ENCODE data around the gene LEFTY1.

DNA sequence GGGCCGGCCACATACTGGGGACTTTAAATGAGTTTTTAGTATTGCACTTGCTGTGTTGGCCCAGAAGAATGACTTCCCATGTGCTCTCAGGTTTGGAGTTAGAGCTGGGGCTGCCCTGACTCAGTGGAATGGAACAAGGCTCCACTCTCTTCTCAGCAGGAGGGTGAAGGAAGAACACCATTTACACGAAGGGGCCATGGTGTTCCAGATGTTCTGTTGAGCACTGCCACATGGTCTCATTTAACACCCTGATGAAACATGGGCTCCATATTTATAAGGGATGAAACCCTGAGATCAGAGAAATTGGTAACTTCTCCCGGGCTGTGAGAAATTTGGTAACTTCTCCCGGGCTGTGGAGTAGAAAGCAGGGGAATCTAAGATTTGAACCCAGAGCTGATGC is 29.3 kb upstream of the LEFTY1 start:
- TF ChIP-seq, protein P1, sequence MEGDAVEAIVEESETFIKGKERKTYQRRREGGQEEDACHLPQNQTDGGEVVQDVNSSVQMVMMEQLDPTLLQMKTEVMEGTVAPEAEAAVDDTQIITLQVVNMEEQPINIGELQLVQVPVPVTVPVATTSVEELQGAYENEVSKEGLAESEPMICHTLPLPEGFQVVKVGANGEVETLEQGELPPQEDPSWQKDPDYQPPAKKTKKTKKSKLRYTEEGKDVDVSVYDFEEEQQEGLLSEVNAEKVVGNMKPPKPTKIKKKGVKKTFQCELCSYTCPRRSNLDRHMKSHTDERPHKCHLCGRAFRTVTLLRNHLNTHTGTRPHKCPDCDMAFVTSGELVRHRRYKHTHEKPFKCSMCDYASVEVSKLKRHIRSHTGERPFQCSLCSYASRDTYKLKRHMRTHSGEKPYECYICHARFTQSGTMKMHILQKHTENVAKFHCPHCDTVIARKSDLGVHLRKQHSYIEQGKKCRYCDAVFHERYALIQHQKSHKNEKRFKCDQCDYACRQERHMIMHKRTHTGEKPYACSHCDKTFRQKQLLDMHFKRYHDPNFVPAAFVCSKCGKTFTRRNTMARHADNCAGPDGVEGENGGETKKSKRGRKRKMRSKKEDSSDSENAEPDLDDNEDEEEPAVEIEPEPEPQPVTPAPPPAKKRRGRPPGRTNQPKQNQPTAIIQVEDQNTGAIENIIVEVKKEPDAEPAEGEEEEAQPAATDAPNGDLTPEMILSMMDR (conservative IDR thresholded peaks at IDR 0.05 in 1 of 2, IDR thresholded peaks at IDR 0.05 in 1 of 2; ENCODE audit: low read depth in 1 of 2, low read length in 2 of 2), result no peak
- TF ChIP-seq EZH2 (IDR thresholded peaks at IDR 0.05; ENCODE audit: low read length, missing control alignments), result no peak
